Activated CD4-positive, alpha-beta T cell treated with anti-CD3 and anti-CD28 coated beads, Interleukin-2, Interleukin-6, amounts not matched to agents 100 ng/mL and 50 ng/mL, durations not matched to agents 16 hours and 8 hours (primary cell): ENCODE data around the gene ABCA9.
"Not testable (repeated sequence)": the region's sequence is repeated elsewhere in the genome, so short reads cannot be mapped to it uniquely, and the experiment has no call there.

Source experiments
- DNase-seq: peaks from one replicate; pipeline ENCODE4 v3.0.0-alpha.2; 2020

ABCA9 gene

GRCh38 chr17:69060822-69061221 is at the start of gene ABCA9:
TSS of gene ABCA9 (minus strand) at chr17:69060927. CDS start at chr17:69051126, 9,801 bp downstream.
- DNase-seq: no peak

- DNase-seq: no peak
Observed at GRCh38 chr17:69105907-69106730, 45.4 kb upstream of the ABCA9 start.

- DNase-seq: no peak
Observed at GRCh38 chr17:69103557-69104233, 43.0 kb upstream of the ABCA9 start.

GRCh38 chr17:69098625-69099024 is 37.9 kb upstream of the ABCA9 start:
- DNase-seq: no peak

- DNase-seq: no peak
Observed at GRCh38 chr17:69096541-69096940, 35.8 kb upstream of the ABCA9 start.

GRCh38 chr17:69093995-69094394 is 33.3 kb upstream of the ABCA9 start:
- DNase-seq: no peak

- no peak for DNase-seq
Observed at GRCh38 chr17:69093279-69093789, 32.6 kb upstream of the ABCA9 start.

GRCh38 chr17:69090365-69090764 is 29.6 kb upstream of the ABCA9 start:
- no peak for DNase-seq

- DNase-seq: no peak
Observed at GRCh38 chr17:69088643-69089200, 28.0 kb upstream of the ABCA9 start.

- DNase-seq: no peak
Observed at GRCh38 chr17:69086641-69087040, 25.9 kb upstream of the ABCA9 start.

GRCh38 chr17:69084911-69085310 is 24.2 kb upstream of the ABCA9 start:
- DNase-seq: no peak

- no peak for DNase-seq
Observed at GRCh38 chr17:69082696-69083095, 22.0 kb upstream of the ABCA9 start.

GRCh38 chr17:69078864-69079263 is 18.1 kb upstream of the ABCA9 start:
- no peak for DNase-seq

- no peak for DNase-seq
Observed at GRCh38 chr17:69075823-69076222, 15.1 kb upstream of the ABCA9 start.

- not testable (repeated sequence) for DNase-seq
Observed at GRCh38 chr17:69073392-69073791, 12.7 kb upstream of the ABCA9 start.

GRCh38 chr17:69072803-69073256 is 12.1 kb upstream of the ABCA9 start:
- DNase-seq: not testable (repeated sequence)

GRCh38 chr17:69071233-69071586 is 10.5 kb upstream of the ABCA9 start:
- not testable (repeated sequence) for DNase-seq

GRCh38 chr17:69070378-69071232 is 9.9 kb upstream of the ABCA9 start:
- not testable (repeated sequence) for DNase-seq

GRCh38 chr17:69069226-69069750 is 8.6 kb upstream of the ABCA9 start:
- no peak for DNase-seq

- DNase-seq: no peak
Observed at GRCh38 chr17:69067274-69068047, 6.7 kb upstream of the ABCA9 start.

- no peak for DNase-seq
Observed at GRCh38 chr17:69066482-69066881, 5.8 kb upstream of the ABCA9 start.

- DNase-seq: no peak
Observed at GRCh38 chr17:69065113-69065512, 4.4 kb upstream of the ABCA9 start.
